NCI-H2029 (cell line): ENCODE results near the gene TMEM271.

Source experiments
- DNase-seq: peaks from one replicate; lab custom pipeline; 2025; lab: John Stamatoyannopoulos, UW

TMEM271 gene

GRCh38 chr4:534101-534575, 42.0 kb downstream of the TMEM271 start:
- DNase-seq, result no peak

GRCh38 chr4:533318-534100, 42.6 kb downstream of the TMEM271 start:
- no peak for DNase-seq

GRCh38 chr4:532588-533317, 43.3 kb downstream of the TMEM271 start:
- DNase-seq, result no peak

- DNase-seq, result no peak
These were observed 44.2 kb downstream of the TMEM271 start for GRCh38 chr4:531721-532565.

GRCh38 chr4:531076-531475, 45.0 kb downstream of the TMEM271 start:
- DNase-seq, result no peak

GRCh38 chr4:530017-530781, 45.9 kb downstream of the TMEM271 start:
- DNase-seq, result no peak

- DNase-seq, result no peak
These were observed 46.5 kb downstream of the TMEM271 start for GRCh38 chr4:529563-529962.

- no peak for DNase-seq
These were observed 47.3 kb downstream of the TMEM271 start for GRCh38 chr4:528835-529234.

GRCh38 chr4:528296-528695, 47.8 kb downstream of the TMEM271 start:
- DNase-seq, result no peak

- DNase-seq, result no peak
These were observed 49.1 kb downstream of the TMEM271 start for GRCh38 chr4:526971-527460.

- no peak for DNase-seq
These were observed 49.7 kb downstream of the TMEM271 start for GRCh38 chr4:526189-526909.

GRCh38 chr4:525660-526059, 50.4 kb downstream of the TMEM271 start:
- no peak for DNase-seq

GRCh38 chr4:524196-524595, 51.9 kb downstream of the TMEM271 start:
- DNase-seq, result no peak
